ENCODE data around the gene ADRA2C. TPM values are rescaled to one million over a fixed set of nuclear protein-coding genes. Genes with fewer than 3 reads are reported as not detected.

Gene ADRA2C
- total RNA-seq, 1 donor from 2014 or later: 1.0 TPM

GRCh38 chr4:3753726-3754412 is 12.3 kb upstream of the ADRA2C start:
- peaks cover 0 to 2% (median 0%) of the 10 kb centered on the region in 3 donors for H3K9me3 ChIP-seq (ENCODE audit: control insufficient read depth in 3 of 3, low read length in 3 of 3)
- H3K4me1 ChIP-seq (ENCODE audit: control insufficient read depth in 3 of 3, insufficient read depth in 3 of 3, low read length in 3 of 3): peaks cover 0 to 6% (median 0%) of the 10 kb centered on the region in 3 donors
- H3K4me3 ChIP-seq (ENCODE audit: low read length in 3 of 3): no peak overlapping the region
- no peak overlapping the region for H3K9ac ChIP-seq (ENCODE audit: low read depth in 1 of 3, low read length in 3 of 3)
- peaks cover 28 to 55% (median 46%) of the 10 kb centered on the region in 3 donors for H3K27me3 ChIP-seq (ENCODE audit: control insufficient read depth in 3 of 3, insufficient read depth in 3 of 3, low read length in 3 of 3)
- H3K27ac ChIP-seq (ENCODE audit: low read depth, low read length): peak overlapping the region; percentile 54
- H3K36me3 ChIP-seq (ENCODE audit: control insufficient read depth in 3 of 3, insufficient read depth in 3 of 3, low read length in 3 of 3): no peaks in the 10 kb centered on the region

DNA sequence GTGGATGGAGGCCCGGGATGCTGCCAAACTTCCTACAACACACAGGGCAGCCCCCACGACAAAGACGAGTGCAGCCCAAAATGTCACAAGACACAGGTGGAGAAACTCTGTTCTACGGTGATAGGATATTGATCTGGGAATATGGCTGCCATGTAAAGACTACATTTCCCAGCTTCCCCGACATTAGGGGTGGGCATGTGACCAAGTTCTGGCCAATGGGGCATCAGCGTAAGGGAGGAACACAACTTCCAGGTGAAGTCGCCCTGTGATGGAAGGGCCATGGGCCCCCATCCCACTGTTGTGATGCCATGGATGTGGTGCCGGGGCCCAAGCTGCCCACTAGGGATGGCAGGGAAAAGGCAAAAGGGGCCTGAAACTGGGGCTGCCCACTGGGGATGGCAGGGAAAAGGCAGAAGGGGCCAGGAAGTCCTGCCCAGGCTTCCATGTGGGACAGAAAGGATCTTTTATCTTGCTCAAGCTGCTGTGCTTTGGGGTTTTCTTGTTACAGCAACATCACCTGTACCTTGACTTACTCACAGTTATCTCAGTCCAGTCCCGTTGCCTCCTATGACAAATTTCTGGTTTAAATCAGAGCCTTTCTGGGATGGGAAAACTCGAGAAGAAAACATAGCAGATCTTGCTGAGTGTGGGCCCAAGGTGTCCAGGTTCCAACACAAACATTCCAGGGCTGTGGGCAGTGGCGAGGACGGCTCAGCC is 9.7 kb upstream of the ADRA2C start:
- no peaks in the 10 kb centered on the region for H3K36me3 ChIP-seq (ENCODE audit: control insufficient read depth in 3 of 3, insufficient read depth in 3 of 3, low read length in 3 of 3)
- no peak overlapping the region for H3K9ac ChIP-seq (ENCODE audit: low read depth in 1 of 3, low read length in 3 of 3)
- peaks cover 9 to 47% (median 34%) of the 10 kb centered on the region in 3 donors for H3K27me3 ChIP-seq (ENCODE audit: control insufficient read depth in 3 of 3, insufficient read depth in 3 of 3, low read length in 3 of 3)

DNA sequence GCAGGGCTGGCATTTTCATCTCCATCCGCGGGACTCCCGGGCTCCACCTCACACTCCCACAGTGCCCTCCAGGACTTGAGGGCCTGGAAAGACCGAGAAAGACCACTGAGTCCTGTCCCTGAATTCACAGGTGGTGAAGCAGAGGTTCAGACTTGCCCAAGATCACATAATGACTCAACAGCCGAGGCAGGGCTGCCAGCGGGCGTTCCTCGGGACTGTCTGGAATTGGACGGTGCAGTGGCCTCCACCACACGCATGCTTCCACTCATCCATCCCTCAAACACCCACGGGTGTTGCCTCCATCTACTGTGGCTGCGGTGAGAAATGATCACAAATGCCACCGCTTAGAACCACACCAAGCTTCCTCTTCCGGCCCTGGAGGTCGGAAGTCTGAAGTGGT is 6.9 kb upstream of the ADRA2C start:
- Histone ChIP-seq H3K9me3 (ENCODE audit: control insufficient read depth in 3 of 3, low read length in 3 of 3) (peaks cover 0 to 5% (median 2%) of the 10 kb centered on the region in 3 donors), H3K27me3 (ENCODE audit: control insufficient read depth in 3 of 3, insufficient read depth in 3 of 3, low read length in 3 of 3) (peaks cover 6 to 31% (median 14%) of the 10 kb centered on the region in 3 donors), H3K36me3 (ENCODE audit: control insufficient read depth in 3 of 3, insufficient read depth in 3 of 3, low read length in 3 of 3) (no peaks in the 10 kb centered on the region), H3K4me3 (ENCODE audit: low read length in 3 of 3) (no peak overlapping the region), H3K27ac (ENCODE audit: low read depth, low read length) (no peak overlapping the region), H3K4me1 (ENCODE audit: control insufficient read depth in 3 of 3, insufficient read depth in 3 of 3, low read length in 3 of 3) (peaks cover 0 to 6% (median 0%) of the 10 kb centered on the region in 3 donors), H3K9ac (ENCODE audit: low read depth in 1 of 3, low read length in 3 of 3) (no peak overlapping the region)

More for the DNA sequence above, 9.7 kb upstream of the ADRA2C start:
- Histone ChIP-seq H3K4me3 (ENCODE audit: low read length in 3 of 3) (no peak overlapping the region), H3K27ac (ENCODE audit: low read depth, low read length) (no peak overlapping the region), H3K4me1 (ENCODE audit: control insufficient read depth in 3 of 3, insufficient read depth in 3 of 3, low read length in 3 of 3) (peaks cover 0 to 6% (median 0%) of the 10 kb centered on the region in 3 donors), H3K9me3 (ENCODE audit: control insufficient read depth in 3 of 3, low read length in 3 of 3) (peaks cover 0 to 3% (median 2%) of the 10 kb centered on the region in 3 donors)

- H3K27me3 ChIP-seq (ENCODE audit: control insufficient read depth in 3 of 3, insufficient read depth in 3 of 3, low read length in 3 of 3): peaks cover 8 to 34% (median 18%) of the 10 kb centered on the region in 3 donors
- no peak overlapping the region for H3K9ac ChIP-seq (ENCODE audit: low read depth in 1 of 3, low read length in 3 of 3)
- H3K4me3 ChIP-seq (ENCODE audit: low read length in 3 of 3): no peak overlapping the region
- no peaks in the 10 kb centered on the region for H3K36me3 ChIP-seq (ENCODE audit: control insufficient read depth in 3 of 3, insufficient read depth in 3 of 3, low read length in 3 of 3)
- peaks cover 0 to 5% (median 2%) of the 10 kb centered on the region in 3 donors for H3K9me3 ChIP-seq (ENCODE audit: control insufficient read depth in 3 of 3, low read length in 3 of 3)
- peaks cover 3 to 9% (median 5%) of the 10 kb centered on the region in 3 donors for H3K4me1 ChIP-seq (ENCODE audit: control insufficient read depth in 3 of 3, insufficient read depth in 3 of 3, low read length in 3 of 3)
- H3K27ac ChIP-seq (ENCODE audit: low read depth, low read length): no peak overlapping the region
Measured at GRCh38 chr4:3760346-3760745, 5.8 kb upstream of the ADRA2C start.

DNA sequence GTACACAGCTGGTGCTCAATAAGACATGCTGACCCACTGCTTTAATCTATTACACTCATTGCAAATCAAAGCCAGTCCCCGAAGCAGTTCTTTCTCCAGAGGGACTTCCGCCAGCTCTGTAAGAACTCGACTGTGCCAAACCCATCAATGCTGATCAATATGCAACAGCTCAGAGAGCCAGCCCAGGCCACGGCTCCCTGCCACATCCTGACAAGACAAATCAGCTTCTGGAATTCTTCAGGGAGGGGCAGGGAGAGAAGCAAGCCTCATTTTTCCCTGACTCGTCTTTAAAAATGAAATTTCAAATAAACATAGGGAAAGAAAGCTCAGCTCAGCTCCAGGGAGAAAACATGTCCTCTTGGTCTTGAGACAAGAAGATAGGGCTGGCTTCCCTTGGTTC is 5.3 kb upstream of the ADRA2C start:
- Histone ChIP-seq H3K9ac (ENCODE audit: low read depth in 1 of 3, low read length in 3 of 3) (no peak overlapping the region), H3K4me3 (ENCODE audit: low read length in 3 of 3) (no peak overlapping the region), H3K9me3 (ENCODE audit: control insufficient read depth in 3 of 3, low read length in 3 of 3) (peaks cover 0 to 5% (median 2%) of the 10 kb centered on the region in 3 donors), H3K27ac (ENCODE audit: low read depth, low read length) (no peak overlapping the region), H3K4me1 (ENCODE audit: control insufficient read depth in 3 of 3, insufficient read depth in 3 of 3, low read length in 3 of 3) (peaks cover 4 to 10% (median 5%) of the 10 kb centered on the region in 3 donors), H3K27me3 (ENCODE audit: control insufficient read depth in 3 of 3, insufficient read depth in 3 of 3, low read length in 3 of 3) (peaks cover 8 to 34% (median 18%) of the 10 kb centered on the region in 3 donors), H3K36me3 (ENCODE audit: control insufficient read depth in 3 of 3, insufficient read depth in 3 of 3, low read length in 3 of 3) (no peaks in the 10 kb centered on the region)

GRCh38 chr4:3762264-3762663 is 3.9 kb upstream of the ADRA2C start:
- H3K9ac ChIP-seq (ENCODE audit: low read depth in 1 of 3, low read length in 3 of 3): no peak overlapping the region
- H3K4me3 ChIP-seq (ENCODE audit: low read length in 3 of 3): no peak overlapping the region
- H3K27me3 ChIP-seq (ENCODE audit: control insufficient read depth in 3 of 3, insufficient read depth in 3 of 3, low read length in 3 of 3): peaks cover 12 to 39% (median 23%) of the 10 kb centered on the region in 3 donors
- no peaks in the 10 kb centered on the region for H3K36me3 ChIP-seq (ENCODE audit: control insufficient read depth in 3 of 3, insufficient read depth in 3 of 3, low read length in 3 of 3)
- H3K9me3 ChIP-seq (ENCODE audit: control insufficient read depth in 3 of 3, low read length in 3 of 3): peaks cover 0 to 5% (median 0%) of the 10 kb centered on the region in 3 donors
- peaks cover 4 to 16% (median 10%) of the 10 kb centered on the region in 3 donors for H3K4me1 ChIP-seq (ENCODE audit: control insufficient read depth in 3 of 3, insufficient read depth in 3 of 3, low read length in 3 of 3)
- H3K27ac ChIP-seq (ENCODE audit: low read depth, low read length): no peak overlapping the region

DNA sequence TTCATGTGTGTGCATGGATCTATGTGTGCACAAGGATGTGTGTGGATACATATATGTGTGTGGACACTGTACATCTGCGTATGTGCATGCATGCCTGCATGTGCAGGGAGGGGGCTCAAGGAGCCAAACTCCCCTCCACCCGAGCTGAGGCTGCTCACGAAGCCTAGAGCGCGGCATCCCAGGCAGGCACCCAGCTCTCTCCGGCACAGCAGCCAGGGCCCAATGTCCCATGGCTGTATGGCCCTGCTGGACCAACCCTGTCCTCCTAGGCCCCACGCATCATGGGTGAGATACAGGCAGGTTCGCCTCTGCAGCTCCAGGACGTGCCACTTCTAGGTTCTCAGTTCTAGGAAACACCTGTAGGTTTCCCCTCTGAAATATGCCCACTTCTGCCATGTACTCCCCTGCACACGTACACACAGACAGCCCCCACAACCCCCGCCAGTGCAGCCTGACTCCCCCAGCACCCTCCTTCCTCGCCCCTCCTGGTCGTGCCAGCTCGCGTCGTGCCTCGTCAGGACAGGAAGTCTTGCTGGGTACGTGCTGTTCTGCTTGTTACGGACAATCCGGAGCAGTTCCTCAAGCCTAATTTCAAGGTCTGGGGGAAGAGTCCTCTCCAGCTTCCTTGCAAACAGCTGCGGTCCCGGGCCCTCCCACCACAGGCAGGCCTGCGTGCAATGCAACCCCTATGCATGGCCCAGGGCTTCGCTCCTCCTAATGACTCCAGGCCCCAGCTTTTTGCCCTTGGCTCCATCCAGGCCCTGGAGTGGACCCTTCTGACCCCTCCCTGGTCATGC is 3.2 kb upstream of the ADRA2C start:
- Histone ChIP-seq H3K4me3 (ENCODE audit: low read length in 3 of 3) (no peak overlapping the region), H3K9ac (ENCODE audit: low read depth in 1 of 3, low read length in 3 of 3) (no peak overlapping the region), H3K4me1 (ENCODE audit: control insufficient read depth in 3 of 3, insufficient read depth in 3 of 3, low read length in 3 of 3) (peaks cover 4 to 16% (median 10%) of the 10 kb centered on the region in 3 donors), H3K27ac (ENCODE audit: low read depth, low read length) (no peak overlapping the region), H3K36me3 (ENCODE audit: control insufficient read depth in 3 of 3, insufficient read depth in 3 of 3, low read length in 3 of 3) (no peaks in the 10 kb centered on the region), H3K27me3 (ENCODE audit: control insufficient read depth in 3 of 3, insufficient read depth in 3 of 3, low read length in 3 of 3) (peaks cover 18 to 44% (median 23%) of the 10 kb centered on the region in 3 donors), H3K9me3 (ENCODE audit: control insufficient read depth in 3 of 3, low read length in 3 of 3) (peaks cover 0 to 5% (median 0%) of the 10 kb centered on the region in 3 donors)

DNA sequence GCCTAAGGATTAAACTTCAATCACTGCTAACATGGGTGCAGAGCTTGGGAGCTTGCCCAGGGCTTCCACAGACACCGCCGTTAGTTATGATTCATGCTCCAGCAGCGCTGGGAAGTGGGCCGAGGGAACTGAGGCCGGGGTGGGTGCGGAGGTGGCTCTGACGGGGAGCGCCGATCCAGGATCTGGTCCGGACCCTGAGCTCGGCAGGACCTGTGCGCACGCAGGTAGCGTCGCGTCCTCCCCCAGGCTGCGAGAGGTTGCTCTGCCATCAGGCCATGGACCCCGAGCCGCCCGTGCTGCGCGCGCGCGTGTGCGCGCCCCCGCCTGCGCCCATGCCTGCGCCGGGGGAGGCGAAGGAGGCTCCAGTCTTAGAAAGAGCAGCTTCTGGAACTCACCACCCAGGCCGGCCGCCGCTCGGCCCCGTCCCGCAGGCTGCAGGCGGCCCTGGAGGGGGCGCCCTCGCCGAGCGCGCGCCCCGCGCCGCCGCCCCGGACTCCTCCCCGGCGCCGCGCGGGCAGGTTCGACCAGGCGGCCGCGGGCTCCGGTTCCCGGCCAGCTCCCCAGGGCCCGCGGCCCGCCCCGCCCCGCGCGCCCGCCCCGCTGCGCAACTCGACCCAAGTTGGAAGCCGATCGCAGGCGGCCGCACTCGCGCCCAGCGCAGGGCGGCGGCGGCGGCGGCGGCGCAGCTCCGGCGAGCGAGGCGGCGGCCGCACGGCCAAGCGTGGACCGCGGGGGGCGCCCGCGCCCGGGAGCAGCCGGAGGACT is 732 bp upstream of the ADRA2C start:
- Histone ChIP-seq H3K27me3 (ENCODE audit: control insufficient read depth in 3 of 3, insufficient read depth in 3 of 3, low read length in 3 of 3) (peaks cover 39 to 55% (median 43%) of the 10 kb centered on the region in 3 donors), H3K4me3 (ENCODE audit: low read length in 3 of 3) (peak overlapping the region in 2 of 3 donors; percentile 65 to 67), H3K9me3 (ENCODE audit: control insufficient read depth in 3 of 3, low read length in 3 of 3) (peaks cover 0 to 3% (median 0%) of the 10 kb centered on the region in 3 donors), H3K4me1 (ENCODE audit: control insufficient read depth in 3 of 3, insufficient read depth in 3 of 3, low read length in 3 of 3) (peaks cover 4 to 16% (median 10%) of the 10 kb centered on the region in 3 donors), H3K9ac (ENCODE audit: low read depth in 1 of 3, low read length in 3 of 3) (peak overlapping the region in 2 of 3 donors; percentile 38 to 57), H3K27ac (ENCODE audit: low read depth, low read length) (no peak overlapping the region), H3K36me3 (ENCODE audit: control insufficient read depth in 3 of 3, insufficient read depth in 3 of 3, low read length in 3 of 3) (no peaks in the 10 kb centered on the region)

Measured in skeletal muscle tissue (tissue), 4 donors.